ENCODE measurements around the gene TRIM21.

DNA sequence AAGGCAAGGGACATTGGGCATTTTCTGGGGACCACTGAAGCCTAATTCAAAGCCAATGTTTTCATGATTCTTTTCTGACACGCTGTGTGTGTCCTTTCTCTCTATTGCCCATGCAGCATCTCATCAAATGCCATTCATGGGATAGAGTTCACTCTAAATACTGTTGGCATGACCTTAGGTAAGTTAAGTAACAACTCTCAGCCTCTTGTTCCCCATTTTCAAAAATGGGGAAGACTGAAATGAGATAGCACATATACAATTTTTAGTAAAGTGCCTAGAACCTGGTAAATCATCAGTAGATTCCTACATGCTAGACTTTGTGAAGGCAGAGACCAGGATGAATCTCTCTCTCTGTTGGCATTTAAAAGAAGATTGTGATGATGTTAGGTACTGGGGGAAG is 42.9 kb upstream of the TRIM21 start:
- TF ChIP-seq, protein P1, sequence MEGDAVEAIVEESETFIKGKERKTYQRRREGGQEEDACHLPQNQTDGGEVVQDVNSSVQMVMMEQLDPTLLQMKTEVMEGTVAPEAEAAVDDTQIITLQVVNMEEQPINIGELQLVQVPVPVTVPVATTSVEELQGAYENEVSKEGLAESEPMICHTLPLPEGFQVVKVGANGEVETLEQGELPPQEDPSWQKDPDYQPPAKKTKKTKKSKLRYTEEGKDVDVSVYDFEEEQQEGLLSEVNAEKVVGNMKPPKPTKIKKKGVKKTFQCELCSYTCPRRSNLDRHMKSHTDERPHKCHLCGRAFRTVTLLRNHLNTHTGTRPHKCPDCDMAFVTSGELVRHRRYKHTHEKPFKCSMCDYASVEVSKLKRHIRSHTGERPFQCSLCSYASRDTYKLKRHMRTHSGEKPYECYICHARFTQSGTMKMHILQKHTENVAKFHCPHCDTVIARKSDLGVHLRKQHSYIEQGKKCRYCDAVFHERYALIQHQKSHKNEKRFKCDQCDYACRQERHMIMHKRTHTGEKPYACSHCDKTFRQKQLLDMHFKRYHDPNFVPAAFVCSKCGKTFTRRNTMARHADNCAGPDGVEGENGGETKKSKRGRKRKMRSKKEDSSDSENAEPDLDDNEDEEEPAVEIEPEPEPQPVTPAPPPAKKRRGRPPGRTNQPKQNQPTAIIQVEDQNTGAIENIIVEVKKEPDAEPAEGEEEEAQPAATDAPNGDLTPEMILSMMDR (IDR thresholded peaks at IDR 0.05): no peak
- TF ChIP-seq POLR2A (IDR thresholded peaks at IDR 0.05): no peak

Measured in heart left ventricle (tissue), 13 donors.